Activated B cell treated with CpG ODN at 0.5 μM for 24 hours (primary cell): ENCODE measurements around the gene GALNTL6. TPM values are rescaled to one million over a fixed set of nuclear protein-coding genes. Genes with fewer than 3 reads are reported as not detected.
A peak's percentile ranks its signal among the peaks of the same experiment; 100 is the strongest.

Experiments used
- ATAC-seq: fragments of 200-7000 bp; cut with Tn5 transposase; one replicate; pipeline ENCODE4 v1.10.0; 2021; ENCODE audit warnings: low read depth, mild to moderate bottlenecking, moderate library complexity
- CTCF ChIA-PET: fragments of 350-600 bp; sonication (Branson Sonifier 250); formaldehyde crosslinking; loops from one replicate; lab custom pipeline; 2021; ENCODE audit warnings: antibody characterized with exemption; lab: Charles Lee
- POLR2A ChIA-PET: fragments of 350-600 bp; sonication (Branson Sonifier 250); formaldehyde crosslinking; loops from one replicate; lab custom pipeline; 2021; ENCODE audit warnings: antibody characterized with exemption; lab: Charles Lee
- DNase-seq: peaks from one replicate; pipeline ENCODE4 v3.0.0; 2022
- H3K27ac Mint-ChIP-seq: one replicate; pipeline ENCODE4 v1.8.0; 2020; ENCODE audit warnings: mixed read lengths
- H3K27me3 Mint-ChIP-seq: one replicate; pipeline ENCODE4 v1.8.0; 2021; ENCODE audit warnings: mixed read lengths
- H3K36me3 Mint-ChIP-seq: one replicate; pipeline ENCODE4 v1.8.0; 2021; ENCODE audit warnings: low read depth, mixed read lengths
- H3K4me1 Mint-ChIP-seq: one replicate; pipeline ENCODE4 v1.8.0; 2021; ENCODE audit warnings: mixed read lengths
- H3K4me3 Mint-ChIP-seq: one replicate; pipeline ENCODE4 v1.8.0; 2020; ENCODE audit warnings: mild to moderate bottlenecking, mixed read lengths
- H3K9me3 Mint-ChIP-seq: one replicate; pipeline ENCODE4 v1.8.0; 2020; ENCODE audit warnings: mixed read lengths
- intact Hi-C: fragments of 100-400 bp; cut with micrococcal nuclease; formaldehyde crosslinking; loops from one replicate; pipeline ENCODE4 v1.15.1; 2024
- total RNA-seq: library from RNA; stranded (reverse); gene quantifications from 2 replicates; pipeline ENCODE4 v1.2.3, GENCODE V29; 2022
- TF ChIP-seq, protein P1 (sequence below): fragments of 200-600 bp; IDR thresholded peaks from one replicate; pipeline ENCODE4 v1.8.0; 2022; ENCODE audit warnings: antibody characterized with exemption, mild to moderate bottlenecking

Gene GALNTL6
- 0.20 and 0.24 TPM in 2 replicates for total RNA-seq

DNA sequence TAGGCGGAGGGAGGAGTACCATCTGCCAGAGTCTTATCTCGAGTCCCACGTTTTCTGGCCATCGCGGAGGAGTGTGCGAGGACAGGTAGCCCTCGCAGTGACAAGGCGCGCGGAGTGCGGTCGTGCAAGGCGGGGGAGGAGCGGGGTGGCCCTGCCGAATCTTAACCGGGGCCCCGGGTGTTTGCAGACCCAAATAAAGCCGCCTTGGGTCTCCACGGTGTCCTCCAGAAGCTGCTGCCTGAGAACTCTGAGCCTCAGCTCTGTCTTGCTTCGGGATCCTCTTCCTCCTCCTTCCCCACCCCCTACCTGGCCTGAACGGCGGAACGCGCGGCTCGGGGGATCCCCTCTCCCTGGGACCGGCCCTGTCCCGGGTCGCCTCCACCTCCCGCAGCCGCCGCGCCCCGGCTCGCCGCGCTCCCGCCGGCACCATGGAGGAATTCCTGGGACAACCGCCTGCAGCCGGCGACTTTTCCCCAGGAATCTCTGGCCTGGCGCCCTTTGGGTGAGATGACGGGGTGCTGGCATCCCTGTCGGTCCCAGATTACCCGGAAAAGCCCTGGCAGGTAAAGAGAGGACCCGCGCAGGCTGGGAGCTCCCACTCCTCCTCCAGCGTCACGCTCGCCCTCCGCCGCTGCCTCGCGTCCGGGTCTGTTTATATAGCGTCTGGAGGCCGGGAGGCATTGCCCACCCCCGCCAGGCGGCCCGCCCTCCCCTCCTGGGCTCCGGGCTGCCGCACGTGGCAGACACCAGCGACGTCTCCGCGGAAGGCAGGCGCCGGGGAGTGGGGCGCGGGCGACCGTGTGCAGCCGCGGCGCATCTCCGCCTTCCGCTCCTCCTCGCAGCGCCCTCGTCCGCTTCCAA, at the start of gene GALNTL6:
Gene GALNTL6, plus strand, starts transcription at position 740 of the 861 bp plus-strand sequence.
- Mint-ChIP-seq H3K9me3 (no peaks in the 10 kb centered on the region), H3K4me1 (peaks cover 31% of the 10 kb centered on the region), H3K36me3 (no peaks in the 10 kb centered on the region), H3K27ac (peak within 1 kb of the TSS; percentile 43), H3K27me3 (peaks cover 26% of the 10 kb centered on the region), H3K4me3 (peak within 1 kb of the TSS; percentile 82)
- DNase-seq, result peak; percentile 16
- intact Hi-C loops, result loop anchor here (5.0 kb wide), 1 partner anchor 186 kb away; no protein-coding TSS in a partner anchor
- TF ChIP-seq, protein P1, sequence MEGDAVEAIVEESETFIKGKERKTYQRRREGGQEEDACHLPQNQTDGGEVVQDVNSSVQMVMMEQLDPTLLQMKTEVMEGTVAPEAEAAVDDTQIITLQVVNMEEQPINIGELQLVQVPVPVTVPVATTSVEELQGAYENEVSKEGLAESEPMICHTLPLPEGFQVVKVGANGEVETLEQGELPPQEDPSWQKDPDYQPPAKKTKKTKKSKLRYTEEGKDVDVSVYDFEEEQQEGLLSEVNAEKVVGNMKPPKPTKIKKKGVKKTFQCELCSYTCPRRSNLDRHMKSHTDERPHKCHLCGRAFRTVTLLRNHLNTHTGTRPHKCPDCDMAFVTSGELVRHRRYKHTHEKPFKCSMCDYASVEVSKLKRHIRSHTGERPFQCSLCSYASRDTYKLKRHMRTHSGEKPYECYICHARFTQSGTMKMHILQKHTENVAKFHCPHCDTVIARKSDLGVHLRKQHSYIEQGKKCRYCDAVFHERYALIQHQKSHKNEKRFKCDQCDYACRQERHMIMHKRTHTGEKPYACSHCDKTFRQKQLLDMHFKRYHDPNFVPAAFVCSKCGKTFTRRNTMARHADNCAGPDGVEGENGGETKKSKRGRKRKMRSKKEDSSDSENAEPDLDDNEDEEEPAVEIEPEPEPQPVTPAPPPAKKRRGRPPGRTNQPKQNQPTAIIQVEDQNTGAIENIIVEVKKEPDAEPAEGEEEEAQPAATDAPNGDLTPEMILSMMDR, result no peak
- ChIA-PET POLR2A (no interaction called here), CTCF (no interaction called here)
- ATAC-seq, result peak; percentile 65

DNA sequence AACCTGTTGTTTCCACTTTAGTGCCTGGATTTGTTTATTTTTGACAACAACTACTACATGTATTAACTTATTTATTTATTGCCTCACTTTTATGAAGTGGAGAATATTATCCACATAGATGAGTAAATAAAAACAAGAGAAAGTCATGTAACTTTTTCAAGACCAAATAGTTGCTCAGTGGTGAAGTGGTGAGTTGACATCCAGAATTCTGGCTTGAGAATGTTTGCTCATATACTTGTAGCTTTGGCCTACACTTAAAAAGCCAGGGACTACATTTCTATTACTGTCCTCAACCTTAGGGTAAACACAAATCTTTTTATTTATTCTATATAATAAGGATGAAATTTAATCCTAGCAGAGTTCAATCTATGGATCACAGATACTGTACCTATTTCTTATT, 47.7 kb upstream of the GALNTL6 start:
- DNase-seq (no peak), ATAC-seq (no peak)
- TF ChIP-seq, protein P1, result no peak
- Mint-ChIP-seq H3K4me3 (no peak overlapping the region), H3K9me3 (peaks cover 7% of the 10 kb centered on the region), H3K27me3 (no peaks in the 10 kb centered on the region), H3K27ac (no peak overlapping the region), H3K4me1 (no peaks in the 10 kb centered on the region), H3K36me3 (no peaks in the 10 kb centered on the region)
- intact Hi-C loops, result no loop called here
- ChIA-PET POLR2A (no interaction called here), CTCF (no interaction called here)

- POLR2A ChIA-PET, result no interaction called here
These were observed 38.5 kb upstream of the GALNTL6 start for GRCh38 chr4:171774642-171775190.

DNA sequence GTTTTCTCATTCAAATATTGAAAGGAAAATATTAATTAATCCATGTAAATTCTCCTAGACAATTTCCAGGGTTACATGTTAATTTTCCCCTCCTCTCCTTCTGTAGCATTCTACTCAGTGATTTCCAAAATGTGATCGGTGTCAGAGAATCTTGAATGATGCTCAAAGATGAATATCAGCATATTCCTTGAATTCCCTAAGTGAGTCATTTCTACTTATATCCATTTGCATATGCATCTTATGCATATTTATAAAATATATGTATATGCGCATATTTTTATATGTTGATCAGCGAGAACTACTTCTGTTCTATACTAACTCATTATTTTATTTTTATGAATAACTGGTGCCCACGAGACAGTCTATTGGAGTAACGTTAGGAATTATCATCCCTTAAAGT, 33.9 kb upstream of the GALNTL6 start:
- no peak for DNase-seq
- CTCF ChIA-PET, result no interaction called here
- TF ChIP-seq, protein P1, result no peak
- ATAC-seq, result no peak
- no peak overlapping the region for H3K27ac Mint-ChIP-seq
- H3K4me3 Mint-ChIP-seq, result no peak overlapping the region
- peaks cover 3% of the 10 kb centered on the region for H3K4me1 Mint-ChIP-seq
- H3K27me3 Mint-ChIP-seq, result peaks cover 3% of the 10 kb centered on the region
- POLR2A ChIA-PET, result no interaction called here
- peaks cover 2% of the 10 kb centered on the region for H3K36me3 Mint-ChIP-seq
- peaks cover 18% of the 10 kb centered on the region for H3K9me3 Mint-ChIP-seq
- intact Hi-C loops, result no loop called here

More at GRCh38 chr4:171774642-171775190, 38.5 kb upstream of the GALNTL6 start:
- ATAC-seq, result no peak
- Mint-ChIP-seq H3K4me3 (no peak overlapping the region), H3K4me1 (no peaks in the 10 kb centered on the region), H3K36me3 (no peaks in the 10 kb centered on the region), H3K9me3 (peaks cover 15% of the 10 kb centered on the region), H3K27me3 (peaks cover 3% of the 10 kb centered on the region), H3K27ac (no peak overlapping the region)
- TF ChIP-seq, protein P1, result no peak
- CTCF ChIA-PET, result no interaction called here
- DNase-seq, result no peak
- intact Hi-C loops, result no loop called here

DNA sequence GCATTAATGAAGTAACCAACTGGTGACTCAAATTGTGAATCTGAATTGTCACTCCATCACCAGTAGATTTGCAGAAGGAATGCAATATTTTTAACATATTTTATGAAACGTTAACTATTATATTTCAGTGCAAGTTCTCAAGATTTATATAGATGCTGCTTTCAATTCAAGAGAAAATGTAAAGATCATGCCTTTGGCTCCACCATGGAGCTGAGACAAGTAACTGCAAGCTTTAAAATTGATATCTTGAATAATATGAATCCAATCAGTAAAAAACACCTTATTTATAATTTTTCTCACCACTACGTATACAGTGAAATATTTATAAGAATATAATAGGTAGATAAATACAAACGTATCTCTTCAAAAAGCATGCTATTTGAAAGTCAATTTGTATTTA, 27.8 kb upstream of the GALNTL6 start:
- TF ChIP-seq, protein P1, result no peak
- H3K27ac Mint-ChIP-seq, result no peak overlapping the region
- intact Hi-C loops, result loop anchor here (10.0 kb wide), 2 partner anchors 791 to 1521 kb away; no protein-coding TSS in a partner anchor
- H3K4me1 Mint-ChIP-seq, result peaks cover 3% of the 10 kb centered on the region
- H3K4me3 Mint-ChIP-seq, result no peak overlapping the region
- no peak for ATAC-seq
- ChIA-PET CTCF (no interaction called here), POLR2A (no interaction called here)
- H3K36me3 Mint-ChIP-seq, result peaks cover 2% of the 10 kb centered on the region
- DNase-seq, result no peak
- H3K27me3 Mint-ChIP-seq, result no peaks in the 10 kb centered on the region
- H3K9me3 Mint-ChIP-seq, result peaks cover 18% of the 10 kb centered on the region
